Heart left ventricle (tissue), 13 donors: ENCODE measurements around the gene PLA2G2D.

ENCODE experiments used
- POLR2A ChIP-seq, 2 donors: fragments of 450-650 bp; IDR thresholded peaks; one replicate each; pipeline ENCODE4 v1.6.1; 2017; ENCODE audit warnings: antibody characterized with exemption in 2 of 2, mild to moderate bottlenecking in 2 of 2, moderate library complexity in 2 of 2
- TF ChIP-seq, protein P1 (sequence below), 12 donors: fragments of 200-600 bp; sonication (generic) in 4 of 12; IDR thresholded peaks; one replicate each; pipeline versions ENCODE4 v1.5.0 to v1.8.0; 2018 to 2022; ENCODE audit warnings: antibody characterized with exemption in 12 of 12, mild to moderate bottlenecking in 5 of 12
- donor health status: ischemic (EF 13 %, LVEDD 7.1; RV severe dilation, severe dysfunction).
- donor health status: DM: no; HTN: yes; CAD: no.
- donor health status: DM: no; HTN: no; CAD: no.
- donor health status: ischemic (EF 25% LVEDD 6.9; RV normal size, moderate dysfunction).
- donor health status: ischemic (EF 25% LVEDD 5.7; RV mildly dilated, moderate dysfunction).
- donor health status: ischemic (EF 35%, LVEDD 5.7; RV mildly dilated, moderate dysfunction).
- donor health status: nonischemic (EF 11% LVEDD 7.7; RV severe dilation, severe dysfunction).
- donor health status: DM: yes; HTN: yes; CAD: no.
- donor health status: PGD.
- donor health status: ischemic (EF 29% LVEDD 5.4; RV normal size, mild dysfunction).
- donor health status: nonischemic (EF 23%, LVEDD 6.1; RV moderate dilation, normal function).

DNA sequence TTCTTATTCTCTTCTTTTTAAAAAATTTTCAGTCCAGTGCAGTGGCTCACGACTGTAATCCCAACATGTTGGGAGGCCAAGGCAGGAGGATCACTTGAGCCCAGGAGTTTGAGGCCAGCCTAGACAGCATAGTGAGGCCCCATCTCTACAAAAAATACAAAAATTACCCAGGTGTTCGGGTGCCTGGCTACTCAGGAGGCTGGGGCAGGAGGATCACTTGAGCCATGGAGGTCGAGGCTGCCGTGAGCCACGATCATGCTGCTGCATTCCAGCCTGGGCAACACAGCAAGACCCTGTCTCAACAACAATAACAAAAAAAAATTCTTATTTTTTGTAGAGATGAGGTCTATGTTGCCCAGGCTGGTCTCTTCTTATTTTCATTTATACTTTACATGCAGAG is 7.9 kb downstream of the PLA2G2D start:
- TF ChIP-seq, protein P1, sequence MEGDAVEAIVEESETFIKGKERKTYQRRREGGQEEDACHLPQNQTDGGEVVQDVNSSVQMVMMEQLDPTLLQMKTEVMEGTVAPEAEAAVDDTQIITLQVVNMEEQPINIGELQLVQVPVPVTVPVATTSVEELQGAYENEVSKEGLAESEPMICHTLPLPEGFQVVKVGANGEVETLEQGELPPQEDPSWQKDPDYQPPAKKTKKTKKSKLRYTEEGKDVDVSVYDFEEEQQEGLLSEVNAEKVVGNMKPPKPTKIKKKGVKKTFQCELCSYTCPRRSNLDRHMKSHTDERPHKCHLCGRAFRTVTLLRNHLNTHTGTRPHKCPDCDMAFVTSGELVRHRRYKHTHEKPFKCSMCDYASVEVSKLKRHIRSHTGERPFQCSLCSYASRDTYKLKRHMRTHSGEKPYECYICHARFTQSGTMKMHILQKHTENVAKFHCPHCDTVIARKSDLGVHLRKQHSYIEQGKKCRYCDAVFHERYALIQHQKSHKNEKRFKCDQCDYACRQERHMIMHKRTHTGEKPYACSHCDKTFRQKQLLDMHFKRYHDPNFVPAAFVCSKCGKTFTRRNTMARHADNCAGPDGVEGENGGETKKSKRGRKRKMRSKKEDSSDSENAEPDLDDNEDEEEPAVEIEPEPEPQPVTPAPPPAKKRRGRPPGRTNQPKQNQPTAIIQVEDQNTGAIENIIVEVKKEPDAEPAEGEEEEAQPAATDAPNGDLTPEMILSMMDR (IDR thresholded peaks at IDR 0.05) = no peak
- TF ChIP-seq POLR2A (IDR thresholded peaks at IDR 0.05) = no peak
